22Rv1 (cell line): ENCODE measurements around the gene SLC13A2.
A peak's percentile ranks its signal among the peaks of the same experiment; 100 is the strongest.

Source experiments
- H3K27ac ChIP-seq: fragments of 450-650 bp; 2 replicates; pipeline ENCODE4 v1.5.1; 2017
- CTCF ChIP-seq: fragments of 450-650 bp; IDR thresholded peaks from 2 replicates; pipeline ENCODE4 v1.5.1; 2017; ENCODE audit warnings: mild to moderate bottlenecking
- ZFX ChIP-seq: fragments of 450-650 bp; IDR thresholded peaks from 2 replicates; pipeline ENCODE4 v1.6.1; 2017; ENCODE audit warnings: antibody characterized with exemption, borderline replicate concordance

The SLC13A2 gene

GRCh38 chr17:28541439-28541838, 68.0 kb downstream of the SLC13A2 start:
- TF ChIP-seq ZFX (no peak), CTCF (no peak)
- H3K27ac ChIP-seq, result peak overlapping the region; percentile 43; the same call in 1 of the 2 replicates

DNA sequence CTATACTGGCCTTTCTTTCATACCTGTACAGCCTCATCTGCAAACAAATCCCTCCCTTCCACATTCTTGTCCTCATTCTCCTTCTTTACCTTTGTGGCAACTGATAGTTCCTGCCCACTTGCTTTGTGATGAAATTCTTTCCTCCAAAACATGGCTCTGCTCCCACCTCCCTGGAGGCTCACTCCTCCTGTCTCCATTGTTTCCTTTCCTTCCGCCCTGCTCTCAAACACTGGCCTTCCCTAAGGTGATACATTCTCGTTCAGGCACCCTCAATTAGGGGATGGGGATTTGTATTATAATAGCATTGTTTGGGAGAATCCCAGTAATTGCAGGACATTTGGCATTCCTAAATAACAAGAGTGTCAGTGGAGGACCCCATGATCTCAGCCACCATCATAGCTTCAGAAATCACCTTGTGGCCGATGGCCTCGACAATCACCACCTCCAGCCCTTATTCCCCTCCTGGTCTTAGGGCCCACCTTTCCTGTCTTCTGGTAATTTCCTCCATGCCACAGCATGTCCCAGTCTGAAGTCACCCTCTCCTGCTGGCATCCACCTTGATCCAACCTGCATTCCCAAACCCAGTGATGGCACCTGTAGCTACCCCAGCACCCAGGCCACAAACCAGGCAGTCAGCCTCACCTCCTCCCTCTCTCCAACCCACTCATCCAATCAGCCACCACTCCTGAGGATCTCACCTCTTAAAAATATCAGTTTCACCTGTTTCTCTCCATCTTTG, 71.1 kb downstream of the SLC13A2 start:
- no peak overlapping the region for H3K27ac ChIP-seq
- TF ChIP-seq ZFX (no peak), CTCF (no peak)

GRCh38 chr17:28545141-28545503, 71.7 kb downstream of the SLC13A2 start:
- TF ChIP-seq CTCF (no peak), ZFX (no peak)
- H3K27ac ChIP-seq, result no peak overlapping the region

DNA sequence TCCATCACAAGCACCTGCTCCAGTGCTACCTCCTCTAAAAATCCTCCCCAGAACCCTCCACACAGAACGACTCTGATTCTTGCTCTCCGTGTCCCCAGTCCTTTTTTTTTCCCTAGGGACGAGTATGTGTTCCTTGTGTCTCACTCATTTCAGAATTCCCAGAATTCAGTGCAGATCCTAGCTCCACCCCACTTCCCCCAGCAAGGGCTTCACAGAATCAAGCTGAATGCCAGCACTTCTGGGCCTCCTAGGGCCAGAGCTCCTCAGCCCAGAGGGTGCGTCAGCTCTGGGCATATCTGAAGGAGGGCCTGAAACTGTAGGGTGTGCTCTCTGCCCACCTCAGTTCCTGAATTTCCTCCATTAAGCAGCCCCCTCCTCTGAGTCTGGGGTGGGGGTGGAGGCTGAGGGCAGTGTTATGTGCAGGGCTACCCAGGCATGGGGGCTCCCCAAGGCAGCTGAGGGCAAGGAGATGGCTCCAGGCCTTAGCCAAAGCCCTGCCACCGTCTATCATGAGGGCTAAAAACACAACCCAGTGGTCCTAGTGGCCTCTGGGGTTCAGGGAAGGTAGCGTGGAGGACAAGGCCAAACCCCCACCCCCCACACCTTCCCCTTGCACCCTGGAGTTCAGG, 72.5 kb downstream of the SLC13A2 start:
- no peak for TF ChIP-seq ZFX
- no peak for TF ChIP-seq CTCF
- H3K27ac ChIP-seq, result no peak overlapping the region

GRCh38 chr17:28547096-28547622, 73.7 kb downstream of the SLC13A2 start:
- TF ChIP-seq ZFX (no peak), CTCF (no peak)
- no peak overlapping the region for H3K27ac ChIP-seq
